HCT116 (cell line): Measurements from ENCODE around the gene OR13H1. TPM values are rescaled to one million over a fixed set of nuclear protein-coding genes. Genes with fewer than 3 reads are reported as not detected.

Experiments used
- ATAC-seq: fragments of 200-7000 bp; cut with Tn5 transposase; 2 replicates; pipeline ENCODE4 v1.9.1; 2020; ENCODE audit warnings: mild to moderate bottlenecking, moderate library complexity
- BruUV-seq: library from RNA; stranded (reverse); fragments of 400-500 nt; replicated peaks from 2 replicates; lab custom pipeline; 2021; lab: Mats Ljungman, UMichigan
- CTCF ChIA-PET: fragments of 300-600 bp; sonication (Branson Sonifier 250); formaldehyde crosslinking; loops from one replicate; lab custom pipeline; 2021; ENCODE audit warnings: antibody characterized with exemption; lab: Charles Lee
- POLR2A ChIA-PET: fragments of 300-600, 350-600 bp; sonication (Branson Sonifier 250); formaldehyde crosslinking; loops from one replicate; lab custom pipeline; 2021; ENCODE audit warnings: antibody characterized with exemption; lab: Charles Lee
- RAD21 ChIA-PET, 2 experiments: fragments of 300-600 bp; sonication (Branson Sonifier 250); formaldehyde crosslinking; loops; one replicate each; lab custom pipeline; 2023; ENCODE audit warnings: low total read pairs in 2 of 2; ENCODE audit not compliant: uncharacterized antibody in 2 of 2, unreplicated experiment in 2 of 2, low non-redundant PET in 1 of 2; lab: Charles Lee
- DNase-seq: peaks from one replicate; pipeline ENCODE4 v3.0.0-alpha.2; 2010; ENCODE audit warnings: low read depth, low spot score
- H2AFZ ChIP-seq: fragments of 200-600 bp; shearing (Covaris generic), sonication (generic); 2 replicates; pipeline ENCODE4 v1.6.1; 2017; ENCODE audit warnings: low read depth, mixed run types, mixed read lengths, antibody characterized with exemption, low read length; ENCODE audit not compliant: poor library complexity, severe bottlenecking
- H3K27ac ChIP-seq: 2 replicates; pipeline ENCODE4 v1.5.1; 2012; ENCODE audit warnings: low read depth, low read length
- H3K27me3 ChIP-seq: fragments of 200-600 bp; sonication (generic); 2 replicates; pipeline ENCODE4 v1.6.1; 2016; ENCODE audit warnings: mixed run types, low read length, mixed read lengths; ENCODE audit not compliant: insufficient read depth
- H3K36me3 ChIP-seq, 2 experiments: fragments of 200-500 bp in 1 of 2; fragments of 200-600 bp in 1 of 2; sonication (Bioruptor generic) in 1 of 2; sonication (generic) in 1 of 2; 2 replicates each; pipeline versions ENCODE4 v1.5.1 to v1.6.1; 2014 to 2016; ENCODE audit warnings: low read length in 2 of 2, inconsistent platforms in 1 of 2, mixed read lengths in 1 of 2, mixed run types in 1 of 2; ENCODE audit not compliant: insufficient read depth in 2 of 2, control insufficient read depth in 1 of 2
- H3K4me1 ChIP-seq, 2 experiments: fragments of 200-600 bp in 1 of 2; sonication (generic) in 1 of 2; 2 replicates each; pipeline versions ENCODE4 v1.5.1 to v1.6.1; 2012 to 2017; ENCODE audit warnings: low read length in 2 of 2, inconsistent platforms in 1 of 2, mild to moderate bottlenecking in 1 of 2, mixed read lengths in 1 of 2, mixed run types in 1 of 2, moderate library complexity in 1 of 2; ENCODE audit not compliant: insufficient read depth in 2 of 2, control insufficient read depth in 1 of 2
- H3K4me2 ChIP-seq: fragments of 200-600 bp; sonication (generic); 2 replicates; pipeline ENCODE4 v1.6.1; 2017; ENCODE audit warnings: mixed run types, low read length, mixed read lengths
- H3K4me3 ChIP-seq, 2 experiments: fragments of 200-600 bp in 1 of 2; sonication (generic) in 1 of 2; replicated peaks in 1 of 2; 2 replicates each; pipeline ENCODE4 v1.5.1; 2011 to 2016; ENCODE audit warnings: low read length in 2 of 2, control low read depth in 1 of 2, low read depth in 1 of 2, mild to moderate bottlenecking in 1 of 2, mixed read lengths in 1 of 2, mixed run types in 1 of 2
- H3K79me2 ChIP-seq: fragments of 200-600 bp; sonication (generic); 2 replicates; pipeline ENCODE4 v1.6.1; 2017; ENCODE audit warnings: mild to moderate bottlenecking, mixed run types, low read length, moderate library complexity, mixed read lengths; ENCODE audit not compliant: insufficient read depth
- H3K9ac ChIP-seq: fragments of 200-600 bp; sonication (generic); 2 replicates; pipeline ENCODE4 v1.6.1; 2016; ENCODE audit warnings: low read length, mixed read lengths
- H3K9me2 ChIP-seq: fragments of 200-600 bp; sonication (generic), shearing (Covaris generic); 2 replicates; pipeline ENCODE4 v1.6.1; 2017; ENCODE audit warnings: mixed run types, mild to moderate bottlenecking, moderate library complexity; ENCODE audit not compliant: insufficient read depth
- H3K9me3 ChIP-seq, 2 experiments: fragments of 200-500 bp in 1 of 2; fragments of 200-600 bp in 1 of 2; sonication (Bioruptor generic) in 1 of 2; sonication (generic) in 1 of 2; 2 replicates each; pipeline ENCODE4 v1.6.1; 2014 to 2017; ENCODE audit warnings: low read length in 2 of 2, mixed read lengths in 2 of 2, inconsistent platforms in 1 of 2, low read depth in 1 of 2, mild to moderate bottlenecking in 1 of 2, mixed run types in 1 of 2, moderate library complexity in 1 of 2; ENCODE audit not compliant: control insufficient read depth in 1 of 2, insufficient read depth in 1 of 2
- H4K20me1 ChIP-seq: fragments of 200-600 bp; sonication (generic), shearing (Covaris generic); 2 replicates; pipeline ENCODE4 v1.6.1; 2017; ENCODE audit warnings: mixed run types, mild to moderate bottlenecking, moderate library complexity; ENCODE audit not compliant: insufficient read depth
- FOSL1 ChIP-seq: IDR thresholded peaks from 2 replicates; pipeline ENCODE4 v1.6.1; 2012; ENCODE audit warnings: low read depth
- JUND ChIP-seq: IDR thresholded peaks from 2 replicates; pipeline ENCODE4 v1.6.1; 2012
- MAX ChIP-seq: IDR thresholded peaks from 2 replicates; pipeline ENCODE4 v1.6.1; 2012
- RAD21 ChIP-seq: IDR thresholded peaks from 2 replicates; pipeline ENCODE4 v1.6.1; 2012; ENCODE audit warnings: low read depth, mild to moderate bottlenecking
- SRF ChIP-seq: IDR thresholded peaks from 2 replicates; pipeline ENCODE4 v1.6.1; 2012; ENCODE audit warnings: low read depth
- TCF7L2 ChIP-seq: IDR thresholded peaks from 2 replicates; pipeline ENCODE4 v1.7.0; 2011; ENCODE audit warnings: borderline replicate concordance, inconsistent platforms; ENCODE audit not compliant: insufficient read depth, insufficient read length; ENCODE audit errors: extremely low read depth
- YY1 ChIP-seq: IDR thresholded peaks from 2 replicates; pipeline ENCODE4 v1.6.1; 2011; ENCODE audit warnings: low read length, low read depth, moderate library complexity, mild to moderate bottlenecking; ENCODE audit not compliant: insufficient replicate concordance; ENCODE audit errors: extremely low read depth
- intact Hi-C: fragments of 100-400 bp; cut with micrococcal nuclease; formaldehyde crosslinking; loops from 2 replicates; pipeline ENCODE4 v1.10.0; 2022
- total RNA-seq: library from RNA; stranded (reverse); gene quantifications from one replicate; pipeline ENCODE4 v1.2.1, GENCODE V29; 2021; ENCODE audit not compliant: unreplicated experiment
- TF ChIP-seq, protein P1 (sequence below): IDR thresholded peaks from 2 replicates; pipeline ENCODE4 v1.6.1; 2012

Gene OR13H1
- total RNA-seq, 1 experiment from 2014 or later, result not detected

GRCh38 chrX:131572372-131573014, 28.6 kb downstream of the OR13H1 start (continued):
- TF ChIP-seq, protein P1, sequence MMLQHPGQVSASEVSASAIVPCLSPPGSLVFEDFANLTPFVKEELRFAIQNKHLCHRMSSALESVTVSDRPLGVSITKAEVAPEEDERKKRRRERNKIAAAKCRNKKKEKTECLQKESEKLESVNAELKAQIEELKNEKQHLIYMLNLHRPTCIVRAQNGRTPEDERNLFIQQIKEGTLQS, result no peak
- TF ChIP-seq RAD21, result no peak
- no peak for TF ChIP-seq YY1

DNA sequence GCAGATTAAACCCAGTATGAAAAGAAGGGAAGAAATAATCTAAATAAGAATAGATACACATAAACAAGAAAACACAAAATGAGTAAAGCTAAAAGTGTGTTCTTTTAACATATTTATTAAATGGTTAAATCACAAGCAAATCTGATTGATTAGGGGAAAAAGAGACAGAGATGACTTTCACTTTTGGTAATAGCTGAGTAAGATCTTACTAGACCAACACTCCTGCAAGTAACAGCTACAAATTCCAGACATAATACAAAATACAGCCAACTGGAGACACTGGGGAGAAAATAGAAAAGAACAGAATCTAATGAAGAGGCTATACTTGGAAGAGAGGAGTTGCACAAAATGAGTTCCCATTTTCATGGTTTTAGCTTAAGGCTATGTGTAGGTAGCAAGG, 33.5 kb downstream of the OR13H1 start:
- no peak for ATAC-seq
- peaks cover 28% of the 10 kb centered on the region; the same call in 1 of the 2 replicates for H3K79me2 ChIP-seq
- no peaks in the 10 kb centered on the region for H3K9me3 ChIP-seq
- POLR2A ChIA-PET, result no interaction called here
- H3K4me1 ChIP-seq, result peaks cover 11 to 22% of the 10 kb centered on the region in 2 experiments
- no peaks in the 10 kb centered on the region for H3K27me3 ChIP-seq
- H3K4me2 ChIP-seq, result peak overlapping the region; percentile 81
- no peak for DNase-seq
- peak overlapping the region; percentile 63 for H3K9ac ChIP-seq
- H3K36me3 ChIP-seq, result no peaks in the 10 kb centered on the region
- CTCF ChIA-PET, result no interaction called here
- BruUV-seq, result no TSS peak
- no peak overlapping the region for H2AFZ ChIP-seq
- peak overlapping the region; percentile 67 for H3K27ac ChIP-seq
- no peak for TF ChIP-seq JUND
- no peak for TF ChIP-seq FOSL1
- H4K20me1 ChIP-seq, result no peaks in the 10 kb centered on the region
- RAD21 ChIA-PET, result no interaction called here
- H3K9me2 ChIP-seq, result no peaks in the 10 kb centered on the region
- peak overlapping the region; percentile 41 to 69 for H3K4me3 ChIP-seq
- intact Hi-C loops, result no loop called here

DNA sequence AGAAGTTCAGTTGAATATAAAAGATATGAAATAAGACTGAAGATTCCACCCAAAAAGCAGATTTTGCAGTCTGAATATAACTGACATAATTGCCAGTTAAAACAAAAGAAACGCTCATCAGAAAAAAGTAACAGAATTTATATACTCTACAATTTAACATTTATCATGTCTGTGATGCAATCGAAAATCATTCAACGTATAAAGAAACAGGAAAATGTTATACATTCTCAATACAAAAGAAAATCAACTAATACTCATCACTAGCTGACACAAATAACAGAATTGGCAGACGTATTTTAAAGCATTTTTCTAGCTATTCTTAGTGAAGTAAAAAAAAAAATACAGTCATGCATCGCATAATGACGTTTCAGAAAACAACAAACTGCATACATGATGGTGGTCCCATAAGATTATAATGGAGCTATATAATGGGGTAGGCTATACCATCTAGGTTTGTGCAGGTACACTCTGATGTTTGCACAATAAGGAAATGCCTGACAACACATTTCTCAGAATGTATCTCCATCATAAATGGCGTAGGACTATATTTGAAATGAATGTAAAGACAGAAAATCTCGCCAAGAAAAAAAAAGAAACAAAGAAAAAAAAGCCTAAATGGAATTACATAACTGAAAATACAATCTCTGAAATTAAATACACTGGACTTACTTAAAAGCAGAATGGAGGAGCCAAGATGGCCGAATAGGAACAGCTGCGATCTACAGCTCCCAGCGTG, 34.3 kb downstream of the OR13H1 start:
- Histone ChIP-seq H3K27ac (peak overlapping the region; percentile 67), H3K4me3 (peak overlapping the region; percentile 41 to 69), H2AFZ (no peak overlapping the region), H3K9ac (peak overlapping the region; percentile 63), H3K27me3 (no peaks in the 10 kb centered on the region), H4K20me1 (no peaks in the 10 kb centered on the region), H3K9me3 (no peaks in the 10 kb centered on the region), H3K79me2 (peaks cover 28% of the 10 kb centered on the region; the same call in 1 of the 2 replicates), H3K9me2 (no peaks in the 10 kb centered on the region), H3K36me3 (no peaks in the 10 kb centered on the region), H3K4me2 (peak overlapping the region; percentile 81), H3K4me1 (peaks cover 9 to 14% of the 10 kb centered on the region in 2 experiments)
- ChIA-PET CTCF (no interaction called here), RAD21 (no interaction called here), POLR2A (no interaction called here)
- no TSS peak for BruUV-seq
- intact Hi-C loops, result no loop called here
- ATAC-seq (peak; percentile 61), DNase-seq (no peak)
- peak; percentile 75 for TF ChIP-seq YY1
- TF ChIP-seq TCF7L2, result no peak
- no peak for TF ChIP-seq SRF
- no peak for TF ChIP-seq FOSL1
- TF ChIP-seq MAX, result no peak
